22Rv1 (cell line): ENCODE results near the gene SLC35E3.

Source experiments
- H3K27ac ChIP-seq: fragments of 450-650 bp; 2 replicates; pipeline ENCODE4 v1.5.1; 2017
- ZFX ChIP-seq: fragments of 450-650 bp; IDR thresholded peaks from 2 replicates; pipeline ENCODE4 v1.6.1; 2017; ENCODE audit warnings: antibody characterized with exemption, borderline replicate concordance
- TF ChIP-seq, protein P1 (sequence below): fragments of 450-650 bp; IDR thresholded peaks from 2 replicates; pipeline ENCODE4 v1.5.1; 2017; ENCODE audit warnings: mild to moderate bottlenecking

Gene SLC35E3

DNA sequence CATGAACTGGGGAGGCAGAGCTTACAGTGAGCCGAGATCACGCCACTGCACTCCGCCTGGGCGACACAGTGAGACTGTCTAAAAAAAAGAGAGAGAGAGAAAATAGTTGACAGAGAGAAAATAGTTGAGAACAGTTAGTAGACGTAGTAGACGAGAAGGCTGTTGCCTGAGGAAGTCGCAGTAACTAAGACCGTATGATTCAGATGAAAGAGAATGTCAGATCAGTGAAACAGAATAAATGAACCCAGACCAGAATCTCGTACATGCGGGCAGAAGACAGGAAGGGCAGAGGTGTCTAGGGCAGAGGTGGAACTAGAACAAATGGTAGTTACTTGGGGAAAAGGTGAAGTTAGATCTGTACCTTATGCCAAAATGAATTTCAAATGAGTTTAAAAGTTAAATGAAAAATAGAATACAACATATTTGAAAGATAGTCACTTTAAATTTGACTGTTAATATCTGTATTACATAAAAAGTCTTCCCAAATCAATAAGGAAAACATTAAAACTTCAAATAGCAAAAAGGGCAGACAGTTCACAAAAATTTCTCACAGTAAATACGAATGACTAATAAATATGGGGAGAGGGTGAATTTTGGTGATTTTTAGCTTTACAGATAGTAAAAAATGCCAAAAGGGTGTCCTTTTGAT, 79.7 kb downstream of the SLC35E3 start:
- no peak overlapping the region for H3K27ac ChIP-seq
- TF ChIP-seq, protein P1, sequence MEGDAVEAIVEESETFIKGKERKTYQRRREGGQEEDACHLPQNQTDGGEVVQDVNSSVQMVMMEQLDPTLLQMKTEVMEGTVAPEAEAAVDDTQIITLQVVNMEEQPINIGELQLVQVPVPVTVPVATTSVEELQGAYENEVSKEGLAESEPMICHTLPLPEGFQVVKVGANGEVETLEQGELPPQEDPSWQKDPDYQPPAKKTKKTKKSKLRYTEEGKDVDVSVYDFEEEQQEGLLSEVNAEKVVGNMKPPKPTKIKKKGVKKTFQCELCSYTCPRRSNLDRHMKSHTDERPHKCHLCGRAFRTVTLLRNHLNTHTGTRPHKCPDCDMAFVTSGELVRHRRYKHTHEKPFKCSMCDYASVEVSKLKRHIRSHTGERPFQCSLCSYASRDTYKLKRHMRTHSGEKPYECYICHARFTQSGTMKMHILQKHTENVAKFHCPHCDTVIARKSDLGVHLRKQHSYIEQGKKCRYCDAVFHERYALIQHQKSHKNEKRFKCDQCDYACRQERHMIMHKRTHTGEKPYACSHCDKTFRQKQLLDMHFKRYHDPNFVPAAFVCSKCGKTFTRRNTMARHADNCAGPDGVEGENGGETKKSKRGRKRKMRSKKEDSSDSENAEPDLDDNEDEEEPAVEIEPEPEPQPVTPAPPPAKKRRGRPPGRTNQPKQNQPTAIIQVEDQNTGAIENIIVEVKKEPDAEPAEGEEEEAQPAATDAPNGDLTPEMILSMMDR, result no peak
- no peak for TF ChIP-seq ZFX

DNA sequence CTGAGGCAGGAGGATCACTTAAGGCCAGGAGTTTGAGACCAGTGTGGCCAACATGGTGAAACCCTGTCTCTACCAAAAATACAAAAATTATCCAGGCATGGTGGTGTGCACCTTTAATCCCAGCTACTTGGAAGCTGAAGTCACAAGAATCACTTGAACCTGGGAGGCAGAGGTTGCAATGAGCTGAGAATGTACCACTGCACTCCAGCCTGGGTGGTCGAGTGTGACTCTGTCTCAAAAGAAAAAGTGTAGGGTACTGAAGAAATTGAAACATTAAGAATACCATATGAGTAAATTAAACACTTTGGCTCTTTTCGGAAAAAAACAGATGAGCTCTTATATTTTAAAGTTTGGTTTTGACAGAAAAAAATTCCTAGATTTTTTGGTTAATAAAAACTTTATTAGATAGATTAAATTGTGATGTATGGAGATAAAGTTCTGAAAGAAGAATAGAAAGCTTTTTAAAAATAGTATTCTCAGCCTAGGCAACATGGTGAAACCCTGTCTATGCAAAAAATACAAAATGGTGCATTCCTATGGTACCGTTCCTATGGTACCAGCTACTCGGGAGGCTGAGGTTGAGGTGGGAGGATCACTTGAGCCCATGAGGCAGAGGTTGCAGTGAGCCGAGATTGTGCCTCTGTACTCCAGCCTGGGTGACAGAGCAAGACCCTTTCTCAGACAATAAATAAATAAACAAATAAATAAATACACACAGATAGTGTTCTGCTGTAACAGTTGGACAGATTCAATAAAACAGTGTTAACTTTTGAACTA, 82.1 kb downstream of the SLC35E3 start:
- no peak overlapping the region for H3K27ac ChIP-seq

DNA sequence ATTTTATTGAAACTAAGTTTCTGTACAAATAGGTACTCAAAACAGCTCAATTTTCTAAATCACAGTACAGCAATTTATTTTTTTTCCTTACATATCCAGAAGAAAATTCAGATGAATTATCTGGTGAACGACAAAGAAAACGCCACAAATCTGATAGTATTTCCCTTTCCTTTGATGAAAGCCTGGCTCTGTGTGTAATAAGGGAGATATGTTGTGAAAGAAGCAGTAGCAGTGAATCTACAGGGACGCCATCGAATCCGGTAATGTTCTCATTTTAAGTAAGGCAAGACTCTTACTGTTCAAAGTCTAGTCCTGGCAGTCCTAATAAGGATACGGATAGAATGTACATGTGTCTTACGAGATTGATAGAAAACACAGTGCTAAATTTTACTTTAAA, 82.7 kb downstream of the SLC35E3 start:
- no peak overlapping the region for H3K27ac ChIP-seq
- no peak for TF ChIP-seq ZFX

More for the DNA sequence above, 82.1 kb downstream of the SLC35E3 start:
- TF ChIP-seq, protein P1, result no peak
- no peak for TF ChIP-seq ZFX
